HEK293T (cell line): Measurements from ENCODE around the gene JMJD1C.

Experiments used
- BHLHE40 ChIP-seq: fragments of 450-650 bp; IDR thresholded peaks from 2 replicates; pipeline ENCODE4 v1.6.1; 2016; ENCODE audit warnings: mild to moderate bottlenecking, moderate library complexity, borderline replicate concordance
- ELF4 ChIP-seq: fragments of 450-650 bp; IDR thresholded peaks from 2 replicates; pipeline ENCODE4 v1.6.1; 2017; ENCODE audit warnings: antibody characterized with exemption
- FOXA1 ChIP-seq: fragments of 450-650 bp; IDR thresholded peaks from 2 replicates; pipeline ENCODE4 v1.6.1; 2016; ENCODE audit warnings: mild to moderate bottlenecking
- FOXK2 ChIP-seq: fragments of 450-650 bp; IDR thresholded peaks from 2 replicates; pipeline ENCODE4 v1.6.1; 2016; ENCODE audit warnings: mild to moderate bottlenecking
- FOXM1 ChIP-seq: fragments of 450-650 bp; IDR thresholded peaks from 2 replicates; pipeline ENCODE4 v1.6.1; 2017; ENCODE audit warnings: mild to moderate bottlenecking, borderline replicate concordance
- HDGF ChIP-seq: fragments of 450-650 bp; IDR thresholded peaks from 2 replicates; pipeline ENCODE4 v1.6.1; 2017; ENCODE audit warnings: antibody characterized with exemption, borderline replicate concordance
- L3MBTL2 ChIP-seq: fragments of 450-650 bp; conservative IDR thresholded peaks from 2 replicates; pipeline ENCODE4 v1.6.1; 2016; ENCODE audit warnings: mild to moderate bottlenecking
- NFRKB ChIP-seq: fragments of 450-650 bp; IDR thresholded peaks from 2 replicates; pipeline ENCODE4 v1.6.1; 2016; ENCODE audit warnings: mild to moderate bottlenecking, moderate library complexity
- SP1 ChIP-seq: fragments of 450-650 bp; IDR thresholded peaks from 2 replicates; pipeline ENCODE4 v1.6.1; 2017
- SUZ12 ChIP-seq: fragments of 450-650 bp; IDR thresholded peaks from 2 replicates; pipeline ENCODE4 v1.6.1; 2016; ENCODE audit warnings: mild to moderate bottlenecking
- TF ChIP-seq, protein P1 (sequence below): fragments of 450-650 bp; IDR thresholded peaks from 2 replicates; pipeline ENCODE4 v1.6.1; 2016

- TF ChIP-seq FOXK2 = no peak
- no peak for TF ChIP-seq SP1
- no peak for TF ChIP-seq FOXA1
- no peak for TF ChIP-seq SUZ12
- TF ChIP-seq, protein P1, sequence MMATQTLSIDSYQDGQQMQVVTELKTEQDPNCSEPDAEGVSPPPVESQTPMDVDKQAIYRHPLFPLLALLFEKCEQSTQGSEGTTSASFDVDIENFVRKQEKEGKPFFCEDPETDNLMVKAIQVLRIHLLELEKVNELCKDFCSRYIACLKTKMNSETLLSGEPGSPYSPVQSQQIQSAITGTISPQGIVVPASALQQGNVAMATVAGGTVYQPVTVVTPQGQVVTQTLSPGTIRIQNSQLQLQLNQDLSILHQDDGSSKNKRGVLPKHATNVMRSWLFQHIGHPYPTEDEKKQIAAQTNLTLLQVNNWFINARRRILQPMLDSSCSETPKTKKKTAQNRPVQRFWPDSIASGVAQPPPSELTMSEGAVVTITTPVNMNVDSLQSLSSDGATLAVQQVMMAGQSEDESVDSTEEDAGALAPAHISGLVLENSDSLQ = no peak
- TF ChIP-seq L3MBTL2 = no peak
- no peak for TF ChIP-seq FOXM1
- no peak for TF ChIP-seq ELF4
- TF ChIP-seq HDGF = no peak
- TF ChIP-seq BHLHE40 = no peak
- TF ChIP-seq NFRKB = no peak
These were observed 323.6 kb downstream of the JMJD1C start for GRCh38 chr10:63142136-63142535.
